Ramos (cell line): ENCODE measurements around the gene TEX50.
"Not testable (repeated sequence)": the region's sequence is repeated elsewhere in the genome, so short reads cannot be mapped to it uniquely, and the experiment has no call there.

Source experiments
- in situ Hi-C: fragments of 300-500 bp; cut with MboI; formaldehyde crosslinking; loops from one replicate; pipeline ENCODE4 v1.14.3; 2022; ENCODE audit warnings: low sequenced_read_pairs; ENCODE audit not compliant: unreplicated experiment

Gene TEX50

GRCh38 chr1:173661271-173661670, 26.1 kb downstream of the TEX50 start:
- in situ Hi-C loops, result no loop called here

- in situ Hi-C loops, result no loop called here
Measured at GRCh38 chr1:173661763-173662162, 26.6 kb downstream of the TEX50 start.

- in situ Hi-C loops, result no loop called here
Measured at GRCh38 chr1:173663159-173663558, 28.0 kb downstream of the TEX50 start.

- in situ Hi-C loops, result no loop called here
Measured at GRCh38 chr1:173666646-173667045, 31.5 kb downstream of the TEX50 start.

- in situ Hi-C loops, result no loop called here
Measured at GRCh38 chr1:173669491-173669941, 34.4 kb downstream of the TEX50 start, which contains the start of gene ANKRD45. Gene ANKRD45 (minus strand): TSS chr1:173669851. CDS start chr1:173659418, 10,433 bp downstream.

GRCh38 chr1:173674496-173674895, 39.4 kb downstream of the TEX50 start:
- in situ Hi-C loops, result not testable (repeated sequence)

GRCh38 chr1:173680152-173680551, 45.0 kb downstream of the TEX50 start:
- in situ Hi-C loops, result not testable (repeated sequence)

GRCh38 chr1:173682184-173682583, 47.0 kb downstream of the TEX50 start:
- in situ Hi-C loops, result no loop called here

GRCh38 chr1:173683838-173684237, 48.7 kb downstream of the TEX50 start:
- in situ Hi-C loops, result not testable (repeated sequence)

GRCh38 chr1:173685121-173685520, 50.0 kb downstream of the TEX50 start:
- in situ Hi-C loops, result not testable (repeated sequence)
